ENCODE measurements around the gene LDLRAD1. TPM values are rescaled to one million over a fixed set of nuclear protein-coding genes. Genes with fewer than 3 reads are reported as not detected.

The LDLRAD1 gene
- total RNA-seq, 1 experiment from 2014 or later: not detected

- no peaks in the 10 kb centered on the region; a peak in 1 of 5 replicates for H3K9me3 Mint-ChIP-seq
Observed at GRCh38 chr1:53984726-53985125, 33.3 kb downstream of the LDLRAD1 start.

More at GRCh38 chr1:53984726-53985125, 33.3 kb downstream of the LDLRAD1 start:
- Histone ChIP-seq H4K91ac (ENCODE audit: insufficient read length, low read depth, low read length) (no peak overlapping the region), H3K4me1 (ENCODE audit: insufficient read depth, low read length) (no peaks in the 10 kb centered on the region; the same call in 1 of the 2 replicates), H2BK12ac (ENCODE audit: insufficient read length, low read depth, low read length) (no peak overlapping the region), H3K23ac (ENCODE audit: insufficient read length, low read depth, low read length) (no peak overlapping the region), H3K23me2 (ENCODE audit: insufficient read length, low read depth, low read length, poor library complexity, severe bottlenecking) (peaks cover 8% of the 10 kb centered on the region), H2BK5ac (ENCODE audit: insufficient read length, low read length) (no peak overlapping the region), H3K79me2 (ENCODE audit: insufficient read depth, low read length) (no peaks in the 10 kb centered on the region), H2BK15ac (ENCODE audit: low read depth, low read length) (no peak overlapping the region), H4K5ac (ENCODE audit: insufficient read length, low read depth, low read length) (no peak overlapping the region), H3K27ac (ENCODE audit: insufficient read length, low read depth, low read length) (no peak overlapping the region), H2BK20ac (ENCODE audit: low read depth, low read length, poor library complexity, severe bottlenecking) (no peak overlapping the region), H3K4ac (ENCODE audit: low read depth, low read length) (no peak overlapping the region), H3K56ac (ENCODE audit: insufficient read length, low read depth, low read length) (no peak overlapping the region), H3T11ph (ENCODE audit: low read length) (no peak overlapping the region), H3K27me3 (ENCODE audit: insufficient read depth, low read length) (no peaks in the 10 kb centered on the region), H2BK120ac (ENCODE audit: low read depth, low read length, poor library complexity, severe bottlenecking) (no peak overlapping the region), H3K14ac (ENCODE audit: insufficient read depth, low read length) (no peak overlapping the region), H3K4me2 (ENCODE audit: insufficient read depth, insufficient read length, low read length) (no peak overlapping the region), H2AFZ (ENCODE audit: low read length) (no peak overlapping the region), H3K9me3 (ENCODE audit: control insufficient read depth, low read depth, low read length) (no peaks in the 10 kb centered on the region), H3K79me1 (ENCODE audit: insufficient read depth, low read depth, low read length, poor library complexity, severe bottlenecking) (no peaks in the 10 kb centered on the region), H2AK5ac (ENCODE audit: insufficient read length, low read length) (no peak overlapping the region), H4K20me1 (ENCODE audit: control insufficient read depth, insufficient read depth, insufficient read length) (no peaks in the 10 kb centered on the region), H3K18ac (ENCODE audit: insufficient read length, low read depth, low read length) (no peak overlapping the region), H4K8ac (replicated peaks; ENCODE audit: insufficient read length, low read depth, low read length) (no peak overlapping the region), H3K9ac (ENCODE audit: extremely low read depth, insufficient read length, low read length) (no peak overlapping the region)
- Mint-ChIP-seq H3K27me3 (ENCODE audit: low read depth) (peaks cover 9% of the 10 kb centered on the region), H3K4me1 (peaks cover 16 to 25% of the 10 kb centered on the region in 2 experiments), H3K27ac (no peak overlapping the region), H3K4me3 (no peak overlapping the region), H3K36me3 (ENCODE audit: insufficient read depth in 1 of 3, low read depth in 3 of 3) (no peaks in the 10 kb centered on the region)
- no peak for DNase-seq
- no peak for TF ChIP-seq CTCF (conservative IDR thresholded peaks at IDR 0.05)

All from H9 (cell line).